Panc1 (cell line): ENCODE data around the gene ZNF700.

Source experiments
- POLR2AphosphoS5 ChIP-seq: IDR thresholded peaks from 2 replicates; pipeline ENCODE4 v1.6.1; 2012; ENCODE audit warnings: mild to moderate bottlenecking, low read depth, low read length, moderate library complexity
- SIN3A ChIP-seq: IDR thresholded peaks from 2 replicates; pipeline ENCODE4 v1.6.1; 2012; ENCODE audit warnings: low read depth, mild to moderate bottlenecking, low read length, moderate library complexity, borderline replicate concordance; ENCODE audit not compliant: insufficient read depth
- TF ChIP-seq, protein P1 (sequence below): fragments of 450-650 bp; IDR thresholded peaks from 2 replicates; pipeline ENCODE4 v1.5.1; 2017; ENCODE audit warnings: mild to moderate bottlenecking
- TF ChIP-seq, protein P2 (sequence below), 2 experiments: IDR thresholded peaks; 2 replicates each; pipeline ENCODE4 v1.6.1; 2011 to 2012; ENCODE audit warnings: low read depth in 2 of 2, control low read depth in 1 of 2, low read length in 1 of 2, mild to moderate bottlenecking in 1 of 2, moderate library complexity in 1 of 2; ENCODE audit not compliant: insufficient read depth in 1 of 2

DNA sequence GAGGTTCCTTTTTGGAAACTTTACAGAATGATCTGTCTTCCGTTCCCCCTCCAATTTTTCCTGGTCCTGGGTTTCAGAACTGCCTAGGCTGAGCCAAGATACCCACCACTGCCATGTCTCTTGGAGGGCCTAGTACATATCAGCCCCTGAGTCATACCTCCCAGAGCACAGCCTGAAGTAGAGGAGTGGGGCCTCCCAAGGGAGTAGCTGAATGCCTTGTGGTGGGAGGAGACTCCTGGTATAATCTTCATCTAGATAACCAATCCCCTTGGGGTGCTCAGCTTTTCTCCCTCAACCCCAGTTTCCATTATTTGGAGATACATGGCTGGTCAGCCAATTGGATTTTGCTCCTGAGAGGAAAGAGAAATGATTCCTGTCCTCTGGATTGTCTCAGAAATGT, 70.3 kb downstream of the ZNF700 start:
- TF ChIP-seq, protein P1, sequence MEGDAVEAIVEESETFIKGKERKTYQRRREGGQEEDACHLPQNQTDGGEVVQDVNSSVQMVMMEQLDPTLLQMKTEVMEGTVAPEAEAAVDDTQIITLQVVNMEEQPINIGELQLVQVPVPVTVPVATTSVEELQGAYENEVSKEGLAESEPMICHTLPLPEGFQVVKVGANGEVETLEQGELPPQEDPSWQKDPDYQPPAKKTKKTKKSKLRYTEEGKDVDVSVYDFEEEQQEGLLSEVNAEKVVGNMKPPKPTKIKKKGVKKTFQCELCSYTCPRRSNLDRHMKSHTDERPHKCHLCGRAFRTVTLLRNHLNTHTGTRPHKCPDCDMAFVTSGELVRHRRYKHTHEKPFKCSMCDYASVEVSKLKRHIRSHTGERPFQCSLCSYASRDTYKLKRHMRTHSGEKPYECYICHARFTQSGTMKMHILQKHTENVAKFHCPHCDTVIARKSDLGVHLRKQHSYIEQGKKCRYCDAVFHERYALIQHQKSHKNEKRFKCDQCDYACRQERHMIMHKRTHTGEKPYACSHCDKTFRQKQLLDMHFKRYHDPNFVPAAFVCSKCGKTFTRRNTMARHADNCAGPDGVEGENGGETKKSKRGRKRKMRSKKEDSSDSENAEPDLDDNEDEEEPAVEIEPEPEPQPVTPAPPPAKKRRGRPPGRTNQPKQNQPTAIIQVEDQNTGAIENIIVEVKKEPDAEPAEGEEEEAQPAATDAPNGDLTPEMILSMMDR = no peak
- TF ChIP-seq POLR2AphosphoS5 = no peak
- TF ChIP-seq, protein P2, sequence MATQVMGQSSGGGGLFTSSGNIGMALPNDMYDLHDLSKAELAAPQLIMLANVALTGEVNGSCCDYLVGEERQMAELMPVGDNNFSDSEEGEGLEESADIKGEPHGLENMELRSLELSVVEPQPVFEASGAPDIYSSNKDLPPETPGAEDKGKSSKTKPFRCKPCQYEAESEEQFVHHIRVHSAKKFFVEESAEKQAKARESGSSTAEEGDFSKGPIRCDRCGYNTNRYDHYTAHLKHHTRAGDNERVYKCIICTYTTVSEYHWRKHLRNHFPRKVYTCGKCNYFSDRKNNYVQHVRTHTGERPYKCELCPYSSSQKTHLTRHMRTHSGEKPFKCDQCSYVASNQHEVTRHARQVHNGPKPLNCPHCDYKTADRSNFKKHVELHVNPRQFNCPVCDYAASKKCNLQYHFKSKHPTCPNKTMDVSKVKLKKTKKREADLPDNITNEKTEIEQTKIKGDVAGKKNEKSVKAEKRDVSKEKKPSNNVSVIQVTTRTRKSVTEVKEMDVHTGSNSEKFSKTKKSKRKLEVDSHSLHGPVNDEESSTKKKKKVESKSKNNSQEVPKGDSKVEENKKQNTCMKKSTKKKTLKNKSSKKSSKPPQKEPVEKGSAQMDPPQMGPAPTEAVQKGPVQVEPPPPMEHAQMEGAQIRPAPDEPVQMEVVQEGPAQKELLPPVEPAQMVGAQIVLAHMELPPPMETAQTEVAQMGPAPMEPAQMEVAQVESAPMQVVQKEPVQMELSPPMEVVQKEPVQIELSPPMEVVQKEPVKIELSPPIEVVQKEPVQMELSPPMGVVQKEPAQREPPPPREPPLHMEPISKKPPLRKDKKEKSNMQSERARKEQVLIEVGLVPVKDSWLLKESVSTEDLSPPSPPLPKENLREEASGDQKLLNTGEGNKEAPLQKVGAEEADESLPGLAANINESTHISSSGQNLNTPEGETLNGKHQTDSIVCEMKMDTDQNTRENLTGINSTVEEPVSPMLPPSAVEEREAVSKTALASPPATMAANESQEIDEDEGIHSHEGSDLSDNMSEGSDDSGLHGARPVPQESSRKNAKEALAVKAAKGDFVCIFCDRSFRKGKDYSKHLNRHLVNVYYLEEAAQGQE (IDR thresholded peaks at IDR 0.05; ENCODE audit: insufficient read depth in 1 of 2, low read depth in 2 of 2, low read length in 1 of 2) = no peak
- no peak for TF ChIP-seq SIN3A
